GM18858 (cell line): ENCODE measurements around the gene TPCN1.
"Not testable (repeated sequence)": the region's sequence is repeated elsewhere in the genome, so short reads cannot be mapped to it uniquely, and the experiment has no call there.

Source experiments
- ATAC-seq: cut with Tn5 transposase; IDR thresholded peaks from one replicate; pipeline ENCODE4 v1.9.1; 2021; ENCODE audit not compliant: unreplicated experiment

TPCN1 gene

DNA sequence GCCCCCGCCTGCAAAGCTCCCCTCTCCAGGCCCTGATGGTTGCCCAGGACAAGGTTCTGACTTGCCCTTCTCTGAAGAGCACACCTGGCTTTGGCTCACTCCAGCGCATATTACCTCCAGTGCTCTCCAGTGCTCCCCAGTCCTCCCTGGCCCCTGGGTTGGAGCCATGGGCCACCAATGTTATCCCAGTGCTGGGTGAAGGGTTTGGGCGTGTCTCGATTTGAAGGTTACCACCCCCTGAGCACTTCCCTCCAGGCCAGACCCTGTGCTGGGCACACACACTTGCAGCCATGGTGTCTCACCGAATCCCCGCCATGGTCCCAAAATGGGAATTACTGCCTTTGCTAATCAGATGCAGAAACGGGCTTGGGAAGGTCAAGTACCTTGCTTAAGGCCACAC lies 24.7 kb upstream of the TPCN1 start:
- ATAC-seq: no peak

DNA sequence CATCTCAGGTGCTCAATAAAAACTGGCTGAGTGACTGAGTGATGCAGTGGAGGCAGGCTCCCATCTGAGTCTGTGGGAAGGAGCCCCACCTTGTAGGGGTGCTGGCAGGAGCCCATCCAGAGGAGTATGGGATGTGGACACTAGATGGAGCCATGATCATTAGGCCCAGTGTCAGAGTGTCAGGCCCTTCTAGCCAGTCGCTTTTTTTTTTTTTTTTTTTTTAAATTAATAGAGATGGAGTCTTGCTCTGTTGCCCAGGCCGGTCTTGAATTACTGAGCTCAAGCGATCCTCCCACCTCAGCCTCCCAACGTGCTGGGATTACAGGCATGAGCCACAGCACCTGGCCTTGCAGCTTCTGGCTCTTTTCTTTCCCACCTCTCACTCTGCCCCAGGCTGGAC lies 24.3 kb upstream of the TPCN1 start:
- no peak for ATAC-seq

DNA sequence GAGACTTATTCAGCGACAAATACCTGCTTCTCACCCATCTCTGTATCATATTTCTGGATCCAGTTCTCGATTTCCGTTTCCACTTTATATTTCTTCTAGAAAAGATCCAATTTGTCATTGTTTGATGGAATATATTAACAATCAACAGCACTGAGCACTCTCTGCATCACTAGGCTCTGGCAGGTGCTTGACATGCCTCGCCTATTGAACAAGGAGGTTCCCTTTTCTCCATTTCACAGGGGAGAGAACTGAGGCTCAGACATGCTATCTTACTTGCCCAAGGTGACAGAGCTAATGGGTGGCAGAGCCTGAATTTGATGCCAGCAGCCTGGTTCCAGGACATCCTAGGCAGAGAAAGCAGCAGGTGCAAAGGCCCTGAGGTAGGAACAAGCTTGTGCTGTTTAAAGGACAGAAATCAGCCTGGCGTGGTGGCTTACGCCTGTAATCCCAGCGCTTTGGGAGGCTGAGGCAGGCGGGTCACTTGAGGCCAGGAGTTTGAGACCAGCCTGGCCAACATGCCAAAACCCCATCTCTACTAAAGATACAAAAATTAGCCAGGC lies 23.7 kb upstream of the TPCN1 start:
- ATAC-seq: no peak

DNA sequence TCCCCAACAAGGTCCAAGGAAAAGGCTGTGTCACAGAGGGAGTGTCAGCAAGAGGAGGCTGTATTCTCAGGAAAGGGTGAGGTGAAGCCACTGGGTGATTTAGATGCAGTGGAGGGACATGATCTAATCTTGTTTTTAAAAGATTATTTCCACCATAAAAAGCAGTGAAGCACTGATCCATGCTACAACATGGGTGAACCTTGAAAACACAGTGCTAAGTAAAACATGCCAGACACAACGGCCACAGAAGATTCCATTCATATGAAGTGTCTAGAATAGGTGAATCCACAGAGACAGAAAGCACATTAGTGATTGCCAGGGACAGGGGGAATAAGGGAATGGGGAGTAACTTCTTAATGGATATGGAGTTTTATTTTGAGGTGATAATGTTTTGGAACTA lies 23.0 kb upstream of the TPCN1 start:
- no peak for ATAC-seq

DNA sequence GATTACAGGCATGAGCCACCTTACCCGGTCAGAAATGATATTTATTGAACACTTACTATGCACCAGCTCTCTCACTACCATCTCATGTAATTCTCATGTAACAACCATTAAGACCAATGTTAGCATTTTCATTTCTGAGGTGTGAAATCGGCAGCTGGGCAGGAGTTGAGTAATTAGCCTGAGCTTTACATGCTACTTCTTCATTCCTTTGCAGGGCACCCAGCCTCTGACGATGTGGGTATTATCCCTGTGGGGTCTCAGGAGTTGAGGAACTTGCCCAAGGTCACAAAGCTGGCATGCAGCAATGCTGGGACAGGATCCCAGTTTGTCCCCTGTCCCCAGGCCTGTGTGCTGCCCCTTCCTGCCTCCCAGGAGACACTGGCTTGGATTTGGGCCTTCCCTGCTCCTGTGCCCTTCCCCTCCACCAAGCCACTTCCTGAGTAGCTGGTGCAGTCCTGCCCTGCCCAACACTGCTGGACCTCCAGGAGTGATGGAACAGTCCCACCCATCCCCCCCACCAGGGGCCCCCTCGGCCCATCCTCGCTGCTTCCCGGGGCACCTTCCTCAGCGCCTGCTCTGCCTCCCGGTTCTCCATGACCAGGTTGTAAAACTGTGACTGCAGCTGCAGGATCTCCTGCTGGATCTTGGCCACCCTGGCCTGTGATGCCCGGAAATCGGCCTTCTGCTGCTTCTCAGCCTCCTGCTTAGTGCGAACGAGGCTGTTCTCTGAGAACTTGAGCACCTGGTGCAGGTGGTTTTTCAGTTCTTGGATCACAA lies 21.1 kb upstream of the TPCN1 start:
- no peak for ATAC-seq

DNA sequence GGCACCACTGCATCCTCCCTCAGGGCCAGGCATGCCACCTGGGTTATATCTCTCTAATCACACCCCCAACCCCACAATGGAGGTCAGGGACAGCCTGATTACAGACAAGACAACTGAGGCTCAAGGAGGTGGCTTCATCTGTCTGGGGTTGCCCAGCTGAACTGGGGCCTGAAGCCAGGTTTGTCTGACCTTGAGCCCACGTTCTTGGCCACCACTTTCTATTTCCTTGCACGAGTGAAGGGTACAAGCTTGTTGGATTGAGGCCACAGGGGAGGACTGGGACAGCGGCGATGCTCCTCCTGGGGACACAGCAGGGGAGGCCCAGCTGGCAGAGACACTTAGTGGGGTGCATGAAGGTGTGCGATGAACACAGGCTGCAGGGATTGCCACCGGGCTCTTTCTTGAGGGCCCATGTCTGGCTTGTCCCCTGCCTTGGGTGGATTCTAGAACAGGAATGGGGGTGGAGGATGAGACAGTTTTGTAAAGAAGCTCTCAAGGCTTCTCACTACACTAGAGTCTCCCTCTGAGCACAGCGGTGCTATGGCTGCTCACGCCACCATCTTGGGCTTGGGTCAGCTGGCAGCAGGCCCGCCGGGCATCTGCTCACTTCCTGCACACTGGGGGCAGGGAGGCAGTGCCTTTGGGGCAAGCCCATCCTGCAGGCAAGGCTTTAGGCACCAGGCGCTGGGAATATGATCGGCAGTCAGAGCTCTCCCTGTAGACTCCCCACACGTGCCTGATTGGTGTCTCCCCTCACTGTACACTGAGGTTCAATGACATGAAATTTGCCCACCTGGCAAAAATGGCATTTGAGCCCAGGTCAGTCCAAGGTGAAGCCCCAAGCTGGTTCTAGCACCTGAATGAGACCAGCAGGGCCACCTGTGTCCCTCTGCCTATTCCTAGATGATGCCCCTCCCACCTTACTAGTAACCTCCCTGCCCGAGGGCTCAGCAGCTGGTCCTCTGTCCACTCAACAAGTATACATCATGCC lies 19.8 kb upstream of the TPCN1 start:
- no peak for ATAC-seq

DNA sequence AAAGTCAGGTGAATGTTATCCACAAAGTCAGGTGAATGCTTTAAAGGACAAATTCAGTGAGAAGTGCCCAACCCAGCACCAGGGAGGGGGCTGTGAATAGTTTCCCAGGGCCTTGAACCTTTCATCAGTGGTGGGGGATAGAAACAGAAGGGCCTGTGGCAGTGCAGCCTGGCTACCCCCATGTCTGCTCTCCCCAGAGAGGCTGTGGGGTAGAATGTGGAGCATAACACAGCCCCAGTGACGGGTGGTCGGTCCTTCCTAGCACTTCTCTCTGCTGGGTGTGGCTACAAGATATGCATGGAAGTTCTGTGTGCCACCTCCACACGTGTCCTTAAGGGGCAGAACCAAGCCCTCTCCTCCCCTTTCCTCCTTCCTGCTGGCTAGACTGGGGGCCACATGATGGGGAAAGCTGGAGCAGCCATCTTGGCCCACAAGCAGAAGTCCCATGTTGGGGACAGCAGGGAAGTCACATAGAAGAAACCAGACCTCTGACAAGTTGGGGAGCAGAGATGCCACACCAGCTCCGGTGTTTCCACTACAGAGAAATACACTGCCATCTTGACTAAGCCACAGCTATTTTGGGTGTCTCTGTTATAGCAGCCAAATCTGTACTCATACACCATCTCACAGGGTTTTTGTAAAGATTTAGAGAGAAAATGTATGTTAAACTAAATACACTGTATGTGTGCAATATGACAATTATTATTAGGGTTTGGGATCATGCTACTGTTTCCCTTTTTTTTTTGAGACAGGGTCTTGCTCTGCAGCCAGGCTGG lies 18.8 kb upstream of the TPCN1 start:
- no peak for ATAC-seq

DNA sequence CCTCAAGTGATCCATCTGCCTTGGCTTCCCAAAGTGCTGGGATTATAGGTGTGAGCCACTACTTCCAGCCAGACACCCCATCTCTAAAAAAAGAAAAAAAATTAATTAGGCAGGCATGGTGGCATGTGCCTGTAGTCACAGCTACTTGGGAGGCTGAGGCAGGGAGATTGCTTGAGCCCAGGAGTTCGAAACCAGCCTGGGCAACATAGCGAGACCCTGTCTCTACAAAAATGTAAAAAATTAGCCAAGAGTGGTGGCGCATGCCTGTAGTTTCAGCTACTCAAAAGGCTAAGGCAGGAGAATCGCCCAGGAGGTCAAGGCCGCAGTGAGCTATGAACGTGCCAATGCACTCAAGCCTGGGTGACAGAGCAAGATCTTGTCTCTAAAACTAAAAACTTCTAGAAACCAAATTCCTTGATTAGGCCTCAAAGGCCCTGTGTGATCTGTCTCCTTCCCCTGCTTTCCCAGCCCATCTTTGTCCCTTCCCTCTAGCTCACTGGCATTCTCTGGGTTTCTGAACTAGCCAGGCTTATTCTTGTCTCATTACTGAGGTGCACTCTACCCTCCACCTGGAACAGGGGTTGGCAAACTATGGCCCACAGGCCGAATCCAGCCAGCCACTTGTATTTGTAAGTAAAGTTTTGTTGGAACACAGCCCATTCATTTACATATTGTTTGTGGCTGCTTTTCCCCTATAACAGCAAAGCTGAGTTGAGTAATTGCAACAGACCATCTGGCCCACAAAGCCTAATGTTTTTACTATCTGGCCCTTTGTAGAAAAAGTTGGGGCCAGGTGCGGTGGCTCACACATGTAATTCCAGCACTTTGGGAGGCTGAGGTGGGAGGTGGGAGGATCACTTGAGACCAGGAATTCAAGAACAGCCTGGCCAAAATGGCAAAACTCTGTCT lies 17.2 kb upstream of the TPCN1 start:
- ATAC-seq: no peak

DNA sequence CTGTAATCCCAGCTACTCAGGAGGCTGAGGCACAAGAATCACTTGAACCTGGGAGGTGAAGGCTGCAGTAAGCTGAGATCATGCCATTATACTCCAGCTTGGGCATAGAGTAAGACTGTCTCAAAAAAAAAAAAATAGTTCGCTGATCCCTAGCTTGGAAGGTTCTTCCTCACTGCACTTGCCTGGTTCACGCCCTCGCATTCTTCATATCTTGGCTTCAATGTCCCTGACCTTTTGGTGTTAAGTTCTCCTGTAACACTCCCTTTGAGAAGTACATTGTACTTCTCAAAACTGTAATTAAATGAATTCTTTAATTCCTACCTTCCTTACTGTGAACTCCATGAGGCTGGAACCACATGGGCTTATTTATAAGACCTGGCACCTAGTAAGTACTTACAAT lies 16.5 kb upstream of the TPCN1 start:
- no peak for ATAC-seq

DNA sequence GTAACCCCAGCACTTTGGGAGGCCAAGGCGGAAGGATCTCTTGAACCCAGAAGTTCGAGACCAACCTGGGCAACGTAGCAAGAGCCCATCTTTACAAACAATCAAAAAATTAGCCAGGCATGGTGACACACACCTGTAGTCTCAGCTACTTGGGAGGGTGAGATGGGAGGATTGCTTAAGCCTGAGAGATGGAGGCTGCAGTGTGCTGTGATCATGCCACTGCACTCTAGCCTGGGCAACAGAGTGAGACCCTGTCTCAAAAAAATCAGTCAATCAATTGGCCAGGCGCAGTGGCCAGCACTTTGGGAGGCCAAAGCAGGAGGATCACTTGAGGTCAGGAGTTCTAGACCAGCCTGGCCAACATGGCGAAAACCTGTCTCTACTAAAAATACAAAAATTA lies 14.5 kb upstream of the TPCN1 start:
- not testable (repeated sequence) for ATAC-seq

DNA sequence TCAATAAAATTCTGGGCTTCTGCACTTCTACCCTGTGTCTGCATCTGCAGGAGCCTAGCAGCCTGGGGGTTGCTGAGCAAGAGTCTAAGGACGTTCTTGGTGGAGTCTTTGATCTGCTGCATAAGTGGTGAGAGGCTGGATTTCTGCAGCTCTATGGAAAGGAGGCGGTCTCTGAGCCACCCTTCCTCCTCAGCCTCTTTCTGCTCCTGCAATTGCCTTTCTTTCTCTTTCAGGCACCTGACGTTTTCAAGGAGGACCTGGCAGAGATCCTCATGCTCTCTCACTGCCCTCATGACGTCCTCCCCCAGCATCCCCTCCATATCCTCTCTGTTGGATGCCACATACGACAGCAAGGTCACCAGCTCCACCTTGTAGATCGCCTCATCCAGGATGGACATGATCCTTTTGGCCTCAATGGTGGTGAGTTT lies 13.6 kb upstream of the TPCN1 start:
- no peak for ATAC-seq

DNA sequence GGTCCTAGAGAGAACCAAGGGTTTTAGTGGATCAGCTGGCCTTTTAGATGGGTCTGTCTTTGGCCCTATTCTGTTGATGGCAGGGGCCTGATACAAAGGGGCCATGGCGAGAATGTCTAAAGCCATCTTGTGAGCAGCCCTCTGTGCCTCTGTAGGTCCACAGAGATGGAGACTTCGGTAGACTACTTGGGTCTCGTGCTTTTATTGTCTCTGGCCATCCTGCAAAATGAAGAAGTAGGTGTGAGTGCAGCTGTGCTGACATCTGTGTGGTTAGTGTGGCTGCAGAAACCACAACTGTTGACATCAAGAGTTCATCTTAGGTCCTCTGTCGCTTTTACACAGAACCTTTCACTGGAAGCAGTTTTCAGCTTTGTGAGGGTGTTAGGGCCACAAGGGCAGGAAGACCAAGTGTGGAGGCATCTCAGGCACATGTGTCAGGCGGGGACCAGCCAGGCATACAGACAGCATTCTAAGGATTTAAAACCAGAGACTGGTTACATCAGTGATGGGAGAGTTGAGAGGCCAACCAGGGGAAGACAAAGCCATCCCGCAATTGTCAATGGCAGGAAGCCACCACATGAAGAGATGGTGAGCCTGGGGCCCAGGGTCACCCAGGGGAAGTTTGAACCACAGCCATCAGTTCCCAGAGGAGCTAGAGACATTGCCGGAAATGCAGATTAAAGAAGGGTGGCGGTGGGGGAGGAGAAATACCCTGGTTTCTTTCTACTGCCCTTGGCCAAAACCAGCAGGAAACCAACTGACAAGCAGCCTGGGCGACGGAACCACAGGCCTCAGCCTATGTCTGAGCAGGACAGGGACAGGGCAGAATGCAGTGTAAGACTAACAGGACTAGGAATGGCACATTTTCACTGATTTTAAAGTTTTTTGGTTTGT lies 13.0 kb upstream of the TPCN1 start:
- peak; percentile 78 for ATAC-seq

DNA sequence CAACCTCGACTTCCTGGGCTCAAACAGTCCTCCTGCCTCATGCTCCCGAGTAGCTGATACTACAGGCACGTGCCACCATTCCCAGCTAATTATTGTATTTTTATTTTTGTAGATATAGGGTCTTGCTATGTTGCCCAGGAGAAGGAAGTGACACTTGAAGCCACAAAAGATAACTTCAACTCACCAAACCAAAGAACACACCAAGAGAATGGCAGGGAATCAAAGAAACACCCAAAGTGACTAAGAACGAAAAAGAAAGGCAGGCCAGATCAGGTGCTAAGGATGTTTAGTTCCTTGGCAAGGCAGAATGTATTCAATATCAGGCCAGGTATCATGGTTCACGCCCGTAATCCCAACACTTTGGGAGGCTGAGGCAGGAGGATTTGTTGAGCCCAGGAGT lies 10.1 kb upstream of the TPCN1 start:
- no peak for ATAC-seq

DNA sequence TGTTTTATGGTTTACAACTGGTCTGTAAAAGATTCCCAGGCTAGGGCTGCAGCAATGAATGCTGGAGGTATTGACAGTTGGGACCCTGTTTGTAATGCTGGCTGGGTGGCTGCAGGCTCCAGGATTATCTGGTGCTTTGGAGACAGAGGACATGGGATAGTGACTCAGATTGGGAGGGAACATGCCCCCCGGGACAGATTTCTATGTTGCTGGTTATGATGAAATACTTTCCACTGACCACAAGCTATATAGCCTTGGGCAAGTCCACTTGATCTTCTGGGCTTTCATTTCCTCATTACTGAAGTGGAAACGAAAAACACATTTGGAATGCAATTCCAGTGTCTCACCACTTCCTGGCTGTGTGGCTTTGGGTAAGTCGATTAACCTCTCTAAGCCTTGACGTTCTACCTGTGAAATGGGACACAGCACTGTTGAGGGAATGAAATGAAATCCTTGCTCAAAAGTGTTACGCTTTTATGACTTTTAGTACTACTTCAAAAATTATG lies 6.3 kb upstream of the TPCN1 start:
- ATAC-seq: no peak

DNA sequence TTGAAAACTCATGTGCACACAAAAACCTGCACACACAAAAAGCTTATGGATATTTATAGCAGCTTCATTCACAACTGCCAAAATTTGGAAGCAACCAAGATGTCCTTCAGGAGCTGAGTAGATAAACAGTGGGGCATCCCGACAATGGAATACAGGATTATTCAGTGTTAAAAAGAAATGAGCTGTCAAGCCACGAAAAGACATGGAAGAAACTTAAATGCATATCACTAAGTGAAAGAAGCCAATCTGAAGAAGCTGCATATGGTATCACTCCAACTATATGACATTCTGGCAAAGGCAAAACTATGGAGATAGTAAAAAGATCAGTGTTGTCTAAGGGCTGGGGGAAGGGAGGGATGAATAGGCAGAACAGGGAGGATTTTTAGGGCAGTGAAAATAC lies 5.2 kb upstream of the TPCN1 start:
- no peak for ATAC-seq

DNA sequence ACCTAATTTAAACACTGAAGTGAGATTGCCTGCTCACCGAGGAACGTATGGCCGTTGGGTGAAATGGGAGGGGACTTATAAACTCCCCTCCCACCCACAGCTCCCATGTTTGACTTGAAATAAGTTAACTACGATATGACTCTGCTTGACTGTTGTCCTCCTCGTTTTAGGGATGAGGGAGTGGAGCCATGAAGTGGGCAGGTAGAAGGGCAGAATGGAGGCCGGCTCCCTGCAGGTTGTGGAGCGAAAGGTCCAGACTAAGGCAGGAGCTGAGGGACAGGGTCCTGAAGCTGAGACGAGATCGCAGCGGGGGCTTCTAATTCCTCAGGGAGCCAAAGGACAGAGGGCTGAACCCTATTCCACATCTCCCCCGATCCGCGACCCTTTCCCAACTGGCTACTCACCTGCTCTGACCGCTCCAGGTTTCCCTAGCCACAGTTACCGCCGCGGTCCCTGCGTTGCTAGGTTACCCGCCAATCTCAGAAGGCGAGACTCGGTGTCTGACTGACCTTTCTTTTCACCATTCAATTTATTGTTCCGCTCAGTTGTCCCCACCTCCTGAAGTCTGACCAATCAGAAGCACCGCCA lies 577 bp upstream of the TPCN1 start:
- ATAC-seq: no peak

DNA sequence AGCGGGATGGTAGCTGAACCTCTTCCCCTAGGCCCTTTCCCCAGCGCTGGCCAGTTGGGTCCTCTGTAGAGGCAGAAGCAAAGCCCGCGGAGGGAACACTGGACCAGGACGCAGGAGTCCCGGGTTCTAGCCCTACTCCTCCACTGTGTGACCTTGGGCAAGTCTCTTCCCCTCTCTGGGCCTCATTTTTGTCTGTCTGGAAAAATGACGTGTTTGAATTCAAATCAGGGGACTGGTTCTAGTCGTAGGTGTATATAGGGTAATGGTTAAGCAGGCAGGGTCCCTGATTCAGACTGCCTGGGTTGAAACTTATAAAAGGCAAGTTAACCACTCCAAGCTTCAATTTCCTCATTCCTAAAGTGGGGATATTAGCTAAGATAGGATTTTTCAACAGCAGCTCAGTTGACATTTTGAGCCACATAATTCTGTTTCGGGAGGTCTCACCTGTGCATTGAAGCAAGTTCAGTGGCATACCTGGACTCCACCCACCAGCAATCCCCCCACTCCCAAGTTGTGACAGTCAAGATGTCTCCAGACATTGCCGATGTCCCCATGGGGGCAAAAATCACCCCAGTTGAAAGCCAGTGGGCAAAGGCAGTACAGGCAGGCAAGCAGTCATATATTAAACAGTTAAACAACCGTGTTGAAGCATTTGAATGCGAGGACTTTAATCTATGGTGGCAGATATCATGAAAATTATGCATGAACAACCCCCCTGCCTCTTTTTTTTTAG lies 899 bp downstream of the TPCN1 start:
- ATAC-seq: no peak
